Measurements from ENCODE around the gene ZSWIM5. TPM values are rescaled to one million over a fixed set of nuclear protein-coding genes. Genes with fewer than 3 reads are reported as not detected.

The ZSWIM5 gene
- total RNA-seq, 1 donor from 2014 or later: 2.4 TPM

DNA sequence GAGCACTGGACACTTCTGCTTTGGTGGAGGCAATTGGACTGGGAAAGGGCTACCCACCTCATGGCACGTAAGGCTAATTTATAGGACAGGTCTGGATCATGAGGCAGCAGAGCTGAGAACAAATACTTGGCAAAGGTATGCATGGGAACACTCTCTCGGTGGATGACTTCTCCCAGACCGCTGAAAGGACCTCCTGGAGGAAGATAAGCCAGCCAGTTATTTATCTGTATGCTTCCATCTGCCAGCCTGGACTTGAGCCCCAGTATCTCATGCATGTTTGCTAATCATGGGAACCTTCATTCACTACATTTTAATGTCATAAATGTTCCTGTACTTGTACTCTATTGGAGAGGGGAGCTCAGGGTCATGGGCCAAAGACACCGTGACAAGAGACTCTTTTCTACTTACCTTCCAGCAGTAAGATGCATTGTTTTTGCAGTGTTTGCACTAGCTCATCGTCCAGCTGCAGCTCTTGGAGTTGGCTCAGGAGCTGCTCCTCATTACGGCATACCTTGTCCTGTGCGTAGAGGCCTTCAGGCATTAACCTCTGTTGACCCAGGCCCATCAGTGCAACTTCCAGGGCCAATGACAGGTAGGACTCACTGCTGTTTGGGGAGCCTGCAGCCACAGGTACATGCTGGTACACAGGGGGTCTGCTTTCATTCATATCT is 170.6 kb downstream of the ZSWIM5 start:
- H3K27me3 Mint-ChIP-seq (ENCODE audit: low read depth): no peaks in the 10 kb centered on the region
- H3K4me1 Mint-ChIP-seq: peaks cover 12% of the 10 kb centered on the region
- no peak overlapping the region for H3K27ac Mint-ChIP-seq
- H3K4me3 Mint-ChIP-seq: no peak overlapping the region
- H3K9me3 Mint-ChIP-seq: no peaks in the 10 kb centered on the region
- TF ChIP-seq, protein P1, sequence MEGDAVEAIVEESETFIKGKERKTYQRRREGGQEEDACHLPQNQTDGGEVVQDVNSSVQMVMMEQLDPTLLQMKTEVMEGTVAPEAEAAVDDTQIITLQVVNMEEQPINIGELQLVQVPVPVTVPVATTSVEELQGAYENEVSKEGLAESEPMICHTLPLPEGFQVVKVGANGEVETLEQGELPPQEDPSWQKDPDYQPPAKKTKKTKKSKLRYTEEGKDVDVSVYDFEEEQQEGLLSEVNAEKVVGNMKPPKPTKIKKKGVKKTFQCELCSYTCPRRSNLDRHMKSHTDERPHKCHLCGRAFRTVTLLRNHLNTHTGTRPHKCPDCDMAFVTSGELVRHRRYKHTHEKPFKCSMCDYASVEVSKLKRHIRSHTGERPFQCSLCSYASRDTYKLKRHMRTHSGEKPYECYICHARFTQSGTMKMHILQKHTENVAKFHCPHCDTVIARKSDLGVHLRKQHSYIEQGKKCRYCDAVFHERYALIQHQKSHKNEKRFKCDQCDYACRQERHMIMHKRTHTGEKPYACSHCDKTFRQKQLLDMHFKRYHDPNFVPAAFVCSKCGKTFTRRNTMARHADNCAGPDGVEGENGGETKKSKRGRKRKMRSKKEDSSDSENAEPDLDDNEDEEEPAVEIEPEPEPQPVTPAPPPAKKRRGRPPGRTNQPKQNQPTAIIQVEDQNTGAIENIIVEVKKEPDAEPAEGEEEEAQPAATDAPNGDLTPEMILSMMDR (IDR thresholded peaks at IDR 0.05; ENCODE audit: unreplicated experiment): no peak
- H3K36me3 Mint-ChIP-seq: no peaks in the 10 kb centered on the region
- DNase-seq (ENCODE audit: low spot score in 2 of 2, unreplicated experiment in 2 of 2): no peak

DNA sequence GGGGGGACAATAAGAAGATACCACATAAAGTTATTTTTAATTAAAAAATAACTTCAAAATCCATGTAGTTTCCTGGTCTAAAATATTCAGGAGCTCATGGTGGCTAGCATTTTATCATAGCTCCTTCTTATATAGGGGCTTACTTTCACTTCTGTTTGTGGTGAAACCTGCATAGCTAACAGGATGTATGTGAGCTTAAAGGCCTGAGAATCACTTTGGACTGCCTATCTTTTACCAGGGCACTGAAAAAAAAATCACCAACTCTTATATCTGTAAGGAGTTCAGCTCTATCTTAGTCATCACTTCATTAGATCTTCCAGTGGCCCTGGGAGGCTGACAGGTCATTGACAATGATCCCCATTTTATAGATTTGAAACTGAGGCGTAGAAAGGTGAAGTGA is 173.0 kb downstream of the ZSWIM5 start:
- DNase-seq (ENCODE audit: low spot score in 2 of 2, unreplicated experiment in 2 of 2): no peak
- H3K4me3 Mint-ChIP-seq: no peak overlapping the region
- peaks cover 12% of the 10 kb centered on the region for H3K4me1 Mint-ChIP-seq
- no peaks in the 10 kb centered on the region for H3K9me3 Mint-ChIP-seq
- TF ChIP-seq, protein P1 (IDR thresholded peaks at IDR 0.05; ENCODE audit: unreplicated experiment): no peak
- no peak overlapping the region for H3K27ac Mint-ChIP-seq
- no peaks in the 10 kb centered on the region for H3K27me3 Mint-ChIP-seq (ENCODE audit: low read depth)
- H3K36me3 Mint-ChIP-seq: no peaks in the 10 kb centered on the region

DNA sequence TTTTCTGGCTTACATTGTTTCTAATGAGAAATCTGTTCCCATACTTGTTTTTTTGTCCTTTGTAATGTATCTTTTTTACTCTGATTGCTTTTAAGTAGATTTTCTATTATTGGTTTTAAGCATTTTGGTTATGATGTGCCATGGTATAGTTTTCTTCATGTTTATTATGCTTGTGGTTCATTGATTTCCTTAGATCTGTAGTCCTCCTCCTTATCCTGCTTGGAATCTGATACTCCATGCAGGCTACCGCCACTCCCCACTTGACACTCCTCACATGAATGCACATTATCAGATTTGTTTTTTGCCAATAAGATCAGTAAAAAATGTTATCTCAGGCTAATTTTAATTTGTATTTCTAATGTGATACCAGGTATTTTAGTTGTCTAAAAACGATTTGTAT is 173.6 kb downstream of the ZSWIM5 start:
- no peak for DNase-seq (ENCODE audit: low spot score in 2 of 2, unreplicated experiment in 2 of 2)
- H3K27me3 Mint-ChIP-seq (ENCODE audit: low read depth): no peaks in the 10 kb centered on the region
- H3K9me3 Mint-ChIP-seq: no peaks in the 10 kb centered on the region
- TF ChIP-seq, protein P1 (IDR thresholded peaks at IDR 0.05; ENCODE audit: unreplicated experiment): no peak
- peaks cover 7% of the 10 kb centered on the region for H3K4me1 Mint-ChIP-seq
- H3K36me3 Mint-ChIP-seq: no peaks in the 10 kb centered on the region
- H3K27ac Mint-ChIP-seq: no peak overlapping the region
- no peak overlapping the region for H3K4me3 Mint-ChIP-seq

DNA sequence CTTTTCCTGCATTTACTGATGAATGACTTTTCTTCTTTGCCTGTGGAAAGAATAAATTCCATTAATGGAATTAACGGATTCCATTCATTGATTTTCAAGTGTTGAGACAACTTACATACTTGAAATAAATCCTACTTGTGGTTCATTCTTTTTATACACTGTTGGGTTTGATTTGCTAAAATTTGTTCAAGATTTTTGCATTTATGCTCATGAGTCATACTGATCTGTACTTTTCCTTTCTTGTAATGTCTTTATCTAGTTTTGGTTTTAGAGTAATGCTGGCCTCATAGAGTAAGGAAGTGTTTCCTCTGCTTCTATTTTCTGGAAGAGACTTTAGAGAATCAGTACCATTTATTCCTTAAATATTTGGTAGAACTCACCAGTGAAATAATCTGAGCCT is 180.0 kb downstream of the ZSWIM5 start:
- DNase-seq (ENCODE audit: low spot score in 2 of 2, unreplicated experiment in 2 of 2): no peak
- H3K4me1 Mint-ChIP-seq: no peaks in the 10 kb centered on the region
- H3K27ac Mint-ChIP-seq: no peak overlapping the region
- TF ChIP-seq, protein P1 (IDR thresholded peaks at IDR 0.05; ENCODE audit: unreplicated experiment): no peak
- no peak overlapping the region for H3K4me3 Mint-ChIP-seq
- H3K36me3 Mint-ChIP-seq: no peaks in the 10 kb centered on the region
- H3K27me3 Mint-ChIP-seq (ENCODE audit: low read depth): no peaks in the 10 kb centered on the region
- peaks cover 8% of the 10 kb centered on the region for H3K9me3 Mint-ChIP-seq

DNA sequence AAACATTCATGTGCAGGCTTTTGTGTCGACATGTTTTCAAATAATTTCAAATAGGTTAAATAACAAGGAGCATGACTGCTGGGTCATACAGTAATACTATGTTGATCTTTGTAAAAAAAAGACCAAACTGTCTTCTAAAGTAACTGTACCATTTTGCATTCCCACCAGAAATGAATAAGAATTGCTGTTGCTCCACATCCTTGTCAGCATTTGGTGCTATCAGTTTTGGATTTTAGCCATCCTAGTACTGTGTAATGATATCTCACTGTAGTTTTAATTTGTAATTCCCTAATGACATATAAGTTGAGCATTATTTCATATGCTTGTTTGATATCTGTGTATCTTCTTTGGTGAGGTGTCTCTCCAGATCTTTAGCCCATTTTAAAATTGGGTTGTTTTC is 182.7 kb downstream of the ZSWIM5 start:
- Mint-ChIP-seq H3K9me3 (peaks cover 8% of the 10 kb centered on the region), H3K4me1 (no peaks in the 10 kb centered on the region), H3K27ac (no peak overlapping the region), H3K36me3 (no peaks in the 10 kb centered on the region), H3K27me3 (ENCODE audit: low read depth) (no peaks in the 10 kb centered on the region), H3K4me3 (no peak overlapping the region)
- no peak for DNase-seq (ENCODE audit: low spot score in 2 of 2, unreplicated experiment in 2 of 2)
- TF ChIP-seq, protein P1 (IDR thresholded peaks at IDR 0.05; ENCODE audit: unreplicated experiment): no peak

Data from mesothelial cell of epicardium (in vitro differentiated cells).